RKO (cell line): ENCODE results near the gene SLX9.

Experiments used
- DNase-seq: peaks from one replicate; pipeline ENCODE4 v3.0.0-alpha.2; 2016; ENCODE audit warnings: low spot score

The SLX9 gene

GRCh38 chr21:44930543-44930981 is 9.3 kb upstream of the SLX9 start:
- no peak for DNase-seq

GRCh38 chr21:44931137-44931500 is 8.7 kb upstream of the SLX9 start:
- no peak for DNase-seq

GRCh38 chr21:44931501-44932407 is 8.1 kb upstream of the SLX9 start:
- no peak for DNase-seq

GRCh38 chr21:44932408-44933181 is 7.2 kb upstream of the SLX9 start:
- DNase-seq: no peak

GRCh38 chr21:44933199-44933917 is 6.5 kb upstream of the SLX9 start:
- DNase-seq: no peak

- no peak for DNase-seq
Measured at GRCh38 chr21:44933918-44934260, 5.9 kb upstream of the SLX9 start.

- DNase-seq: no peak
Measured at GRCh38 chr21:44934276-44934675, 5.6 kb upstream of the SLX9 start.

- DNase-seq: no peak
Measured at GRCh38 chr21:44934797-44935532, 4.9 kb upstream of the SLX9 start.

- no peak for DNase-seq
Measured at GRCh38 chr21:44935533-44935927, 4.3 kb upstream of the SLX9 start.

GRCh38 chr21:44938772-44939531 is 877 bp upstream of the SLX9 start:
- DNase-seq: no peak

GRCh38 chr21:44940116-44940631 is 345 bp downstream of the SLX9 start:
- DNase-seq: peak; percentile 23

GRCh38 chr21:44941567-44941966 is 1.7 kb downstream of the SLX9 start:
- no peak for DNase-seq

GRCh38 chr21:44942566-44942965 is 2.7 kb downstream of the SLX9 start:
- no peak for DNase-seq

GRCh38 chr21:44943005-44943685 is 3.3 kb downstream of the SLX9 start:
- no peak for DNase-seq

GRCh38 chr21:44943686-44944550 is 4.1 kb downstream of the SLX9 start:
- DNase-seq: no peak

- DNase-seq: no peak
Measured at GRCh38 chr21:44944596-44944995, 4.8 kb downstream of the SLX9 start.

GRCh38 chr21:44946254-44947041 is 6.6 kb downstream of the SLX9 start:
- DNase-seq: no peak

- DNase-seq: peak; percentile 37
Measured at GRCh38 chr21:44947111-44947929, 7.5 kb downstream of the SLX9 start.
